Thoracic aorta (tissue), 2 donors: ENCODE measurements around the gene SLC32A1. TPM values are rescaled to one million over a fixed set of nuclear protein-coding genes. Genes with fewer than 3 reads are reported as not detected.

Source experiments
- ATAC-seq: fragments of 150-250 bp; one replicate; pipeline ENCODE4 v1.8.0; 2017; ENCODE audit warnings: low read depth; ENCODE audit not compliant: insufficient number of reproducible peaks, low FRiP score
- DNase-seq: peaks from one replicate; pipeline ENCODE4 v3.0.0-alpha.2; 2020; ENCODE audit warnings: low spot score
- H3K27ac ChIP-seq, 2 donors: fragments of 200-600 bp; sonication (generic); 1 replicate in 1 of 2; 2 replicates in 1 of 2; pipeline ENCODE4 v1.5.1; 2016; ENCODE audit warnings: mild to moderate bottlenecking in 2 of 2, moderate library complexity in 2 of 2
- H3K27me3 ChIP-seq: fragments of 200-600 bp; sonication (generic); replicated peaks from 2 replicates; pipeline ENCODE4 v1.6.0; 2016; ENCODE audit warnings: mild to moderate bottlenecking; ENCODE audit not compliant: insufficient read depth
- H3K36me3 ChIP-seq: fragments of 200-600 bp; sonication (generic); one replicate; pipeline ENCODE4 v1.5.1; 2016
- H3K4me1 ChIP-seq, 2 donors: fragments of 200-600 bp; sonication (generic); 1 replicate in 1 of 2; 2 replicates in 1 of 2; pipeline versions ENCODE4 v1.5.1 to v1.6.0; 2016; ENCODE audit warnings: low read depth in 2 of 2, mild to moderate bottlenecking in 1 of 2; ENCODE audit not compliant: control insufficient read depth in 1 of 2
- H3K4me3 ChIP-seq: fragments of 200-600 bp; sonication (generic); 2 replicates; pipeline ENCODE4 v1.5.1; 2016; ENCODE audit warnings: mild to moderate bottlenecking
- H3K9me3 ChIP-seq: fragments of 200-600 bp; sonication (generic); 2 replicates; pipeline ENCODE4 v1.5.1; 2016
- total RNA-seq, 2 donors: library from RNA; depleted of rRNA; stranded (reverse); fragments of >200 nt; gene quantifications; one replicate each; pipeline versions ENCODE4 v1.1.0 to v1.2.3, GENCODE V29; 2016
- TF ChIP-seq, protein P1 (sequence below): fragments of 200-600 bp; sonication (generic); IDR thresholded peaks from one replicate; pipeline ENCODE4 v1.5.1; 2019; ENCODE audit warnings: antibody characterized with exemption

The SLC32A1 gene
- total RNA-seq, 2 donors from 2014 or later, result not detected

- Histone ChIP-seq H3K36me3 (no peaks in the 10 kb centered on the region), H3K9me3 (no peaks in the 10 kb centered on the region), H3K27ac (no peak overlapping the region), H3K4me3 (no peak overlapping the region), H3K4me1 (peaks cover 0 to 30% of the 10 kb centered on the region in 2 donors), H3K27me3 (peaks cover 29% of the 10 kb centered on the region)
- TF ChIP-seq, protein P1, sequence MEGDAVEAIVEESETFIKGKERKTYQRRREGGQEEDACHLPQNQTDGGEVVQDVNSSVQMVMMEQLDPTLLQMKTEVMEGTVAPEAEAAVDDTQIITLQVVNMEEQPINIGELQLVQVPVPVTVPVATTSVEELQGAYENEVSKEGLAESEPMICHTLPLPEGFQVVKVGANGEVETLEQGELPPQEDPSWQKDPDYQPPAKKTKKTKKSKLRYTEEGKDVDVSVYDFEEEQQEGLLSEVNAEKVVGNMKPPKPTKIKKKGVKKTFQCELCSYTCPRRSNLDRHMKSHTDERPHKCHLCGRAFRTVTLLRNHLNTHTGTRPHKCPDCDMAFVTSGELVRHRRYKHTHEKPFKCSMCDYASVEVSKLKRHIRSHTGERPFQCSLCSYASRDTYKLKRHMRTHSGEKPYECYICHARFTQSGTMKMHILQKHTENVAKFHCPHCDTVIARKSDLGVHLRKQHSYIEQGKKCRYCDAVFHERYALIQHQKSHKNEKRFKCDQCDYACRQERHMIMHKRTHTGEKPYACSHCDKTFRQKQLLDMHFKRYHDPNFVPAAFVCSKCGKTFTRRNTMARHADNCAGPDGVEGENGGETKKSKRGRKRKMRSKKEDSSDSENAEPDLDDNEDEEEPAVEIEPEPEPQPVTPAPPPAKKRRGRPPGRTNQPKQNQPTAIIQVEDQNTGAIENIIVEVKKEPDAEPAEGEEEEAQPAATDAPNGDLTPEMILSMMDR, result no peak
- ATAC-seq, result no peak
- no peak for DNase-seq
Observed at GRCh38 chr20:38727607-38728190, 3.4 kb downstream of the SLC32A1 start.

DNA sequence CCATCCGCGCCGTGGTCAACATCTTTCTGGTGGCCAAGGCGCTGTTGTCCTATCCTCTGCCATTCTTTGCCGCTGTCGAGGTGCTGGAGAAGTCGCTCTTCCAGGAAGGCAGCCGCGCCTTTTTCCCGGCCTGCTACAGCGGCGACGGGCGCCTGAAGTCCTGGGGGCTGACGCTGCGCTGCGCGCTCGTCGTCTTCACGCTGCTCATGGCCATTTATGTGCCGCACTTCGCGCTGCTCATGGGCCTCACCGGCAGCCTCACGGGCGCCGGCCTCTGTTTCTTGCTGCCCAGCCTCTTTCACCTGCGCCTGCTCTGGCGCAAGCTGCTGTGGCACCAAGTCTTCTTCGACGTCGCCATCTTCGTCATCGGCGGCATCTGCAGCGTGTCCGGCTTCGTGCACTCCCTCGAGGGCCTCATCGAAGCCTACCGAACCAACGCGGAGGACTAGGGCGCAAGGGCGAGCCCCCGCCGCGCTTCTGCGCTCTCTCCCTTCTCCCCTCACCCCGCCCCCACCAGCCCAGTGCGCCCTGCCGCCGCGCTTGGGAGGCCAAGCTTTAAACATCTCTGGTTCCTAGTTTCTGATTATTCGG, 4.0 kb downstream of the SLC32A1 start:
- TF ChIP-seq, protein P1, result no peak
- no peaks in the 10 kb centered on the region for H3K36me3 ChIP-seq
- ATAC-seq (no peak), DNase-seq (no peak)
- H3K27ac ChIP-seq, result no peak overlapping the region
- H3K4me3 ChIP-seq, result no peak overlapping the region
- peaks cover 0 to 30% of the 10 kb centered on the region in 2 donors for H3K4me1 ChIP-seq
- no peaks in the 10 kb centered on the region for H3K9me3 ChIP-seq
- peaks cover 29% of the 10 kb centered on the region for H3K27me3 ChIP-seq

- TF ChIP-seq, protein P1, result no peak
- H3K4me3 ChIP-seq, result no peak overlapping the region
- peaks cover 0 to 28% of the 10 kb centered on the region in 2 donors for H3K4me1 ChIP-seq
- ATAC-seq (no peak), DNase-seq (no peak)
- H3K36me3 ChIP-seq, result no peaks in the 10 kb centered on the region
- H3K27ac ChIP-seq, result no peak overlapping the region
- H3K27me3 ChIP-seq, result peaks cover 29% of the 10 kb centered on the region
- no peaks in the 10 kb centered on the region for H3K9me3 ChIP-seq
Observed at GRCh38 chr20:38728911-38729642, 4.8 kb downstream of the SLC32A1 start.

GRCh38 chr20:38729767-38730166, 5.5 kb downstream of the SLC32A1 start:
- Histone ChIP-seq H3K27me3 (peaks cover 23% of the 10 kb centered on the region), H3K9me3 (no peaks in the 10 kb centered on the region), H3K4me3 (no peak overlapping the region), H3K27ac (no peak overlapping the region), H3K36me3 (no peaks in the 10 kb centered on the region), H3K4me1 (peaks cover 0 to 21% of the 10 kb centered on the region in 2 donors)
- DNase-seq (no peak), ATAC-seq (no peak)
- TF ChIP-seq, protein P1, result no peak
